ENCODE measurements around the gene PCMT1. TPM values are rescaled to one million over a fixed set of nuclear protein-coding genes. Genes with fewer than 3 reads are reported as not detected.

The PCMT1 gene
- total RNA-seq, 1 donor from 2014 or later = 44.9 TPM

DNA sequence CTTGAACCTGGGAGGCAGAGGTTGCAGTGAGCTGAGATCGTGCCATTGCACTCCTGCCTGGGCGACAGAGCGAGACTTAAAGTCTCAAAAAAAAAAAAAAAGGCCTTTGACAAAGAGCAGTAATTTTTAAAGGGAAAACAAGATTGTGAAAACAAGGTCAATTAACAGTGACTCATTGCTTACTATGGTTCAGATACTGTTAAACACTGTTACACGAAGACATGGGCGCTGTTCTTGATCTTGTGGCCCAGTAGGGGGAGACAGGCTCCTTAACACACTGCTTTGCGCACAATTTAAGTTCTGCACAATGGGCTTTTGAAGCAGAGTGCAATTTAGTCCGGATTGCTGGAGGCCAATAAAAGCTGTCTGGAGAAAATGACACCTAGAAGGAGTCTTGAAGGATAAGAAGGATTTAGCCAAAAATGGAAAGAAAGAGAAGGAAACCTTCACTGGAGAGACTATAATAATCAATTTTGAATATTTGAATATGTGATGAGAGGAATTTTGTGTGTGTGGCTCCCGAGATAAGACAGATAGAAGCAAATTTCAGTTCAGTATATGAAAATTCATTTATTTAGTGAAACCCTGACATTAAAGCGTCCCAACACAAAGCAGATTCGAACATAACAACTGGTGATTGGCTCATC, 25.6 kb upstream of the PCMT1 start:
- Mint-ChIP-seq H3K27me3 (no peaks in the 10 kb centered on the region), H3K4me3 (no peak overlapping the region), H3K4me1 (peaks cover 15% of the 10 kb centered on the region), H3K27ac (peak overlapping the region; percentile 65), H3K36me3 (ENCODE audit: low read depth) (peaks cover 39% of the 10 kb centered on the region), H3K9me3 (no peaks in the 10 kb centered on the region)
- CTCF ChIA-PET = interaction anchor here (1.2 kb wide), 1 partner anchor 174 kb away, joined by 3 read pairs; no protein-coding TSS in a partner anchor
- ATAC-seq (ENCODE audit: low read depth) (peak; percentile 91), DNase-seq (no peak)
- POLR2A ChIA-PET = interaction anchor here (0.6 kb wide), 2 partner anchors 41 to 257 kb away, joined by 3 to 4 read pairs; no protein-coding TSS in a partner anchor
- intact Hi-C loops (cut with micrococcal nuclease) = loop anchor here (1.0 to 10.0 kb wide), 3 partner anchors 140 to 293 kb away; partner anchors contain the start of genes LRP11 and RAET1G
- TF ChIP-seq, protein P1, sequence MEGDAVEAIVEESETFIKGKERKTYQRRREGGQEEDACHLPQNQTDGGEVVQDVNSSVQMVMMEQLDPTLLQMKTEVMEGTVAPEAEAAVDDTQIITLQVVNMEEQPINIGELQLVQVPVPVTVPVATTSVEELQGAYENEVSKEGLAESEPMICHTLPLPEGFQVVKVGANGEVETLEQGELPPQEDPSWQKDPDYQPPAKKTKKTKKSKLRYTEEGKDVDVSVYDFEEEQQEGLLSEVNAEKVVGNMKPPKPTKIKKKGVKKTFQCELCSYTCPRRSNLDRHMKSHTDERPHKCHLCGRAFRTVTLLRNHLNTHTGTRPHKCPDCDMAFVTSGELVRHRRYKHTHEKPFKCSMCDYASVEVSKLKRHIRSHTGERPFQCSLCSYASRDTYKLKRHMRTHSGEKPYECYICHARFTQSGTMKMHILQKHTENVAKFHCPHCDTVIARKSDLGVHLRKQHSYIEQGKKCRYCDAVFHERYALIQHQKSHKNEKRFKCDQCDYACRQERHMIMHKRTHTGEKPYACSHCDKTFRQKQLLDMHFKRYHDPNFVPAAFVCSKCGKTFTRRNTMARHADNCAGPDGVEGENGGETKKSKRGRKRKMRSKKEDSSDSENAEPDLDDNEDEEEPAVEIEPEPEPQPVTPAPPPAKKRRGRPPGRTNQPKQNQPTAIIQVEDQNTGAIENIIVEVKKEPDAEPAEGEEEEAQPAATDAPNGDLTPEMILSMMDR (IDR thresholded peaks at IDR 0.05) = peak; percentile 48

DNA sequence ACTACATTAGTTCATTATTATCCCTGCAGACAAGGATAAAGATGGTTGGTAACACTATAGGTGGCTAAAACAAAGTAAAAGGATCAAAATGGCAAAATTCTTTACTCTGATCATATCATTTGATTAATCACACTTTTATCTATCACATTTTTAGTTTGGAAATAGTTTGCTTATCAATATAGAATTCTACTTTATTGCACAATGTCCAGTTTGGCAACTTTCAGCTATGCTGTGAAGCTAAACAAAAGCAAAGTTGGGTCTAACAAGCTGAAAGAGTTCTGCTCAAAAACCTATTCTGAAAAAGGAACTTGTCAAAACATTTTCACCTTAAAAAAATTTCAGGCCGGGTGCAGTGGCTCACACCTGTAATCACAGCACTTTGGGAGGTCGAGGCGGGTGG, 23.8 kb upstream of the PCMT1 start:
- TF ChIP-seq, protein P1 (IDR thresholded peaks at IDR 0.05) = no peak
- Mint-ChIP-seq H3K4me3 (no peak overlapping the region), H3K36me3 (ENCODE audit: low read depth) (peaks cover 55% of the 10 kb centered on the region), H3K27me3 (no peaks in the 10 kb centered on the region), H3K9me3 (no peaks in the 10 kb centered on the region), H3K4me1 (peaks cover 15% of the 10 kb centered on the region), H3K27ac (no peak overlapping the region)
- ChIA-PET POLR2A (interaction anchor here (0.7 kb wide), 1 partner anchor 94 kb away, joined by 4 read pairs; no protein-coding TSS in a partner anchor), CTCF (no interaction called here)
- ATAC-seq (ENCODE audit: low read depth) = no peak
- no peak for DNase-seq
- intact Hi-C loops (cut with micrococcal nuclease) = loop anchor here (10.0 kb wide), 1 partner anchor 199 kb away; the partner anchor contains the start of gene RAET1G

DNA sequence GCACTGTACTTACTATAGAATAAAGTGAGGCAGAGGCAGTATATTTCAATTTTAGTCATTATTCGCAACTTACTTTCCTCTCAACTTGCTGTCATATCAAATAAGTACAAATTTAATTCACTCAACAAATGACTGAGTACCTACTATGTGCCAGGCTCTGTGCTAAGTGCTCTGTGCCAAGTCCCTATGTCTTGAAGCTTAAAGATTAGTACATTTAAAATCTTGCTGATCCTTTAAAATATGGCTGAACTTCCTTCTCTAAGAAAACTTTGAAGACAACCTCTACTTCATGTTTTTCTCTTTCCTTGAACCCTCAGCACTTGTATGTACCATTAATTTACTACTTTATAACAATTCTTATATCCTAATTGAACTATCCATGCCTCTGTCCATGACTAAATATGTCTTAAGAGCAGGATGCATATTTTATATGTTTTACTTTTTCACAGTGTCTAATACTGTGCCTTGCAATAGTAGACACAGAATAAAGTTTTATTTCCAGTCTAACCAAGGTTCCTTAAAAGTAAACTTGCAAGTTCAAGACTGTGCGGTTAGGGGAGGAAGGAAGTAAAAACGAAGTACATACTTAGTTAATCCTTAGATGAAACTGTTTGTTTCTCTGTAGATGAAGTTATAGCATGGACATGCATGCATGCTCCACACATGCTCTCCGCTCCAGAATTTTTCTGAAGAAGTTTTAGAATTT, 21.6 kb upstream of the PCMT1 start:
- ATAC-seq (ENCODE audit: low read depth) (no peak), DNase-seq (no peak)
- Mint-ChIP-seq H3K4me1 (peaks cover 15% of the 10 kb centered on the region), H3K27ac (no peak overlapping the region), H3K4me3 (no peak overlapping the region), H3K27me3 (no peaks in the 10 kb centered on the region), H3K9me3 (no peaks in the 10 kb centered on the region), H3K36me3 (ENCODE audit: low read depth) (peaks cover 69% of the 10 kb centered on the region)
- ChIA-PET POLR2A (interaction anchor here (0.5 kb wide), 1 partner anchor 111 kb away, joined by 3 read pairs; no protein-coding TSS in a partner anchor), CTCF (no interaction called here)
- TF ChIP-seq, protein P1 (IDR thresholded peaks at IDR 0.05) = no peak
- intact Hi-C loops (cut with micrococcal nuclease) = loop anchor here (10.0 kb wide), 1 partner anchor 197 kb away; the partner anchor contains the start of gene RAET1G

DNA sequence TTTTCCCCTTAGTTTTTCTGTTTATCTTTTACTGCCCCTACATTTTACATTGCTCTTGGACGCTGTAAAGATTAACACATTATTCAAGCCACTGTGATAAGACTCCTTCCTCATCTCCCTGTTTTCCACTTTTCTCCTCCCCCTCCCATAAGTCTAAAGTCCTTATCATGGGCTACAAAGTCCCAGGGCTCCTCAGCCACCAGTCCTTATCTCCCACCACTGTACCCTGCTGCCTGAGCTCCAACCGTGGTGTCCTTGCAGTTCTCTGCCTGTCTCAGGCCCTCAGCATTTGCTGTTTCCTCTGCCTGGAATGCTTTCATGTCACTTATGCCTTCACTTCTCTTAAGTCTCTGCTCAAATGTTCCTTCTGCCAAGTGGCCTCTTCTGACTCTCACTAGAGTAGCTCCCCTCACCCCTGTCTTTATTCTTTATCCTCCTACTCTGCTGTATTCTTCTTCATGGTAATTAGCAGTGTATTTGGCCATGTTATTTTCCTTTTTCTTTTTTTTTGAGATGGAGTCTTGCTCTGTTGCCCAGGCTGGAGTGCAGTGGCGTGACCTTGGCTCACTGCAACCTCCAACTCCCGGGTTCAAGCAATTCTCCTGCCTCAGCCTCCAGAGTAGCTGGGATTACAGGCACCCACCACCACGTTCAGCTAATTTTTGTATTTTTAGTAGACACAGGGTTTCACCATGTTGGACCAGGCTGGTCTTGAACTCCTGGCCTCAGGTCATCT, 20.9 kb upstream of the PCMT1 start:
- H3K4me1 Mint-ChIP-seq = peaks cover 15% of the 10 kb centered on the region
- H3K27ac Mint-ChIP-seq = peak overlapping the region; percentile 5
- H3K4me3 Mint-ChIP-seq = no peak overlapping the region
- CTCF ChIA-PET = no interaction called here
- H3K36me3 Mint-ChIP-seq (ENCODE audit: low read depth) = peaks cover 74% of the 10 kb centered on the region
- DNase-seq (no peak), ATAC-seq (ENCODE audit: low read depth) (no peak)
- no peaks in the 10 kb centered on the region for H3K9me3 Mint-ChIP-seq
- POLR2A ChIA-PET = interaction anchor here (0.5 kb wide), 1 partner anchor 110 kb away, joined by 3 read pairs; no protein-coding TSS in a partner anchor
- no peaks in the 10 kb centered on the region for H3K27me3 Mint-ChIP-seq
- TF ChIP-seq, protein P1 (IDR thresholded peaks at IDR 0.05) = no peak
- intact Hi-C loops (cut with micrococcal nuclease) = loop anchor here (10.0 kb wide), 1 partner anchor 196 kb away; the partner anchor contains the start of gene RAET1G

Measured in activated B cell treated with CpG ODN at 0.5 μM for 24 hours (primary cell).